GM23338 (cell line): ENCODE results near the gene CELF4. TPM values are rescaled to one million over a fixed set of nuclear protein-coding genes. Genes with fewer than 3 reads are reported as not detected.

Experiments used
- ATAC-seq: fragments of 200-7000 bp; cut with Tn5 transposase; 3 replicates; pipeline ENCODE4 v1.9.1; 2020
- DNase-seq: peaks from one replicate; pipeline ENCODE4 v3.0.0-alpha.2; 2015; ENCODE audit warnings: low spot score
- H2AFZ ChIP-seq: fragments of 200-600 bp; sonication (generic); 2 replicates; pipeline ENCODE4 v1.8.0; 2016; ENCODE audit warnings: antibody characterized with exemption, mild to moderate bottlenecking, moderate library complexity
- H3F3A ChIP-seq: fragments of 200-600 bp; sonication (generic); replicated peaks from 2 replicates; pipeline ENCODE4 v1.8.0; 2017; ENCODE audit warnings: antibody characterized with exemption, mixed run types, low read depth
- H3K27ac ChIP-seq: fragments of 200-600 bp; sonication (generic); 2 replicates; pipeline ENCODE4 v1.6.1; 2016; ENCODE audit warnings: low read depth
- H3K27me3 ChIP-seq: fragments of 200-600 bp; sonication (generic); 2 replicates; pipeline ENCODE4 v1.8.0; 2016; ENCODE audit warnings: mild to moderate bottlenecking, mixed run types, moderate library complexity; ENCODE audit not compliant: insufficient read depth
- H3K36me3 ChIP-seq: fragments of 200-600 bp; sonication (generic); 2 replicates; pipeline ENCODE4 v1.8.0; 2016; ENCODE audit warnings: mild to moderate bottlenecking; ENCODE audit not compliant: insufficient read depth
- H3K4me1 ChIP-seq: fragments of 200-600 bp; sonication (generic); 2 replicates; pipeline ENCODE4 v1.8.0; 2016; ENCODE audit warnings: mild to moderate bottlenecking, moderate library complexity; ENCODE audit not compliant: insufficient read depth
- H3K4me2 ChIP-seq: fragments of 200-600 bp; sonication (generic); 2 replicates; pipeline ENCODE4 v1.7.1; 2017; ENCODE audit warnings: mixed run types
- H3K4me3 ChIP-seq: fragments of 200-600 bp; sonication (generic); 2 replicates; pipeline ENCODE4 v1.6.1; 2016; ENCODE audit warnings: mixed run types
- H3K79me2 ChIP-seq: fragments of 200-600 bp; sonication (generic); replicated peaks from 2 replicates; pipeline ENCODE4 v1.8.0; 2017; ENCODE audit warnings: mild to moderate bottlenecking; ENCODE audit not compliant: insufficient read depth
- H3K9me2 ChIP-seq: fragments of 200-600 bp; sonication (generic); 2 replicates; pipeline ENCODE4 v1.8.0; 2017; ENCODE audit not compliant: insufficient read depth
- H4K20me1 ChIP-seq: fragments of 200-600 bp; sonication (generic); replicated peaks from 2 replicates; pipeline ENCODE4 v1.8.0; 2017; ENCODE audit warnings: mild to moderate bottlenecking; ENCODE audit not compliant: insufficient read depth
- H3K27ac Mint-ChIP-seq: 2 replicates; pipeline ENCODE4 v1.8.0; 2020; ENCODE audit warnings: inconsistent platforms, mild to moderate bottlenecking, moderate library complexity, mixed read lengths
- H3K27me3 Mint-ChIP-seq: 3 replicates; pipeline ENCODE4 v1.8.0; 2022; ENCODE audit warnings: low read depth, mild to moderate bottlenecking, moderate library complexity, mixed read lengths, inconsistent platforms; ENCODE audit not compliant: insufficient read depth, poor library complexity
- H3K36me3 Mint-ChIP-seq: 3 replicates; pipeline ENCODE4 v1.8.0; 2021; ENCODE audit warnings: low read depth, mild to moderate bottlenecking, inconsistent platforms, moderate library complexity, mixed read lengths
- H3K4me1 Mint-ChIP-seq: 3 replicates; pipeline ENCODE4 v1.8.0; 2020; ENCODE audit warnings: mild to moderate bottlenecking, inconsistent platforms, mixed read lengths
- H3K4me3 Mint-ChIP-seq: 3 replicates; pipeline ENCODE4 v1.8.0; 2021; ENCODE audit warnings: moderate library complexity, mild to moderate bottlenecking, inconsistent platforms, mixed read lengths
- H3K9me3 Mint-ChIP-seq: 3 replicates; pipeline ENCODE4 v1.8.0; 2020; ENCODE audit warnings: moderate library complexity, mild to moderate bottlenecking, inconsistent platforms, mixed read lengths
- ETS1 ChIP-seq: IDR thresholded peaks from 2 replicates; pipeline ENCODE4 v1.6.1; 2016; ENCODE audit warnings: antibody characterized with exemption
- EZH2 ChIP-seq: fragments of 200-600 bp; sonication (generic); IDR thresholded peaks from one replicate; pipeline ENCODE4 v1.8.0; 2017; ENCODE audit warnings: antibody characterized with exemption, mild to moderate bottlenecking, low read depth; ENCODE audit not compliant: unreplicated experiment
- EZH2phosphoT487 ChIP-seq: fragments of 200-600 bp; sonication (generic); IDR thresholded peaks from one replicate; pipeline ENCODE4 v1.8.1; 2018; ENCODE audit warnings: antibody characterized with exemption; ENCODE audit not compliant: unreplicated experiment
- NANOG ChIP-seq: IDR thresholded peaks from 2 replicates; pipeline ENCODE4 v1.6.1; 2016; ENCODE audit warnings: antibody characterized with exemption, borderline replicate concordance
- POLR2AphosphoS5 ChIP-seq: IDR thresholded peaks from 2 replicates; pipeline ENCODE4 v1.6.1; 2016; ENCODE audit warnings: antibody characterized with exemption, low read depth
- REST ChIP-seq: IDR thresholded peaks from one replicate; pipeline ENCODE4 v1.6.1; 2018; ENCODE audit warnings: antibody characterized with exemption; ENCODE audit not compliant: unreplicated experiment
- STAT1 ChIP-seq: IDR thresholded peaks from one replicate; pipeline ENCODE4 v1.6.1; 2016; ENCODE audit warnings: antibody characterized with exemption; ENCODE audit not compliant: unreplicated experiment
- ZNF114 ChIP-seq: fragments of 250-450 bp; sonication (Bioruptor Pico); IDR thresholded peaks from 2 replicates; pipeline ENCODE4 v1.5.0; 2020; ENCODE audit warnings: mild to moderate bottlenecking, moderate library complexity
- ZNF462 ChIP-seq: fragments of 250-450 bp; sonication (Bioruptor Pico); IDR thresholded peaks from 2 replicates; pipeline ENCODE4 v1.5.0; 2020; ENCODE audit warnings: mild to moderate bottlenecking, moderate library complexity
- polyA plus RNA-seq: library from polyadenylated mRNA; unstranded; fragments of >200 nt; fragmentation: Nextera tagmentation; extraction: Ambion mirVana; gene quantifications from 2 replicates; pipeline ENCODE4 v1.2.1, GENCODE V29; 2016
- total RNA-seq: library from RNA; depleted of rRNA; stranded (reverse); fragments of >200 nt; shearing (Covaris generic); gene quantifications from 2 replicates; pipeline ENCODE4 v1.2.3, GENCODE V29; 2014
- TF ChIP-seq, protein P1 (sequence below), 2 experiments: fragments of 200-600 bp in 1 of 2; sonication (generic) in 1 of 2; conservative IDR thresholded peaks; 2 replicates each; pipeline versions ENCODE4 v1.5.1 to v1.6.1; 2016 to 2017; ENCODE audit warnings: antibody characterized with exemption in 2 of 2, low read depth in 2 of 2, mild to moderate bottlenecking in 2 of 2, moderate library complexity in 1 of 2

The CELF4 gene
- total and polyA plus RNA-seq, 2 experiments from 2014 or later: 2.6 to 6.7 TPM

GRCh38 chr18:37451239-37451825 is 114.3 kb downstream of the CELF4 start:
- Histone ChIP-seq H3K27me3 (no peaks in the 10 kb centered on the region), H2AFZ (no peak overlapping the region; the same call in 1 of the 2 replicates), H3K27ac (no peak overlapping the region), H3K36me3 (no peaks in the 10 kb centered on the region), H3K4me2 (0 out of 2 replicates have a peak overlapping the region, but pooled peaks have one; percentile 72), H3K4me3 (no peak overlapping the region), H3K9me2 (no peaks in the 10 kb centered on the region), H3K4me1 (peaks cover 10% of the 10 kb centered on the region), H4K20me1 (no peaks in the 10 kb centered on the region), H3K79me2 (no peaks in the 10 kb centered on the region; the same call in 1 of the 2 replicates), H3F3A (0 out of 2 replicates have a peak, but pooled peaks cover 2% of the 10 kb centered on the region)
- H3K36me3 Mint-ChIP-seq: no peaks in the 10 kb centered on the region
- no peak overlapping the region for H3K4me3 Mint-ChIP-seq
- no peak for DNase-seq
- H3K4me1 Mint-ChIP-seq: peaks cover 49% of the 10 kb centered on the region
- H3K27ac Mint-ChIP-seq: no peak overlapping the region
- TF ChIP-seq EZH2phosphoT487 (no peak), NANOG (no peak), EZH2 (no peak), ZNF114 (CRISPR knock-in tag) (no peak), REST (no peak), POLR2AphosphoS5 (no peak), ETS1 (no peak), ZNF462 (no peak), STAT1 (no peak)
- TF ChIP-seq, protein P1, sequence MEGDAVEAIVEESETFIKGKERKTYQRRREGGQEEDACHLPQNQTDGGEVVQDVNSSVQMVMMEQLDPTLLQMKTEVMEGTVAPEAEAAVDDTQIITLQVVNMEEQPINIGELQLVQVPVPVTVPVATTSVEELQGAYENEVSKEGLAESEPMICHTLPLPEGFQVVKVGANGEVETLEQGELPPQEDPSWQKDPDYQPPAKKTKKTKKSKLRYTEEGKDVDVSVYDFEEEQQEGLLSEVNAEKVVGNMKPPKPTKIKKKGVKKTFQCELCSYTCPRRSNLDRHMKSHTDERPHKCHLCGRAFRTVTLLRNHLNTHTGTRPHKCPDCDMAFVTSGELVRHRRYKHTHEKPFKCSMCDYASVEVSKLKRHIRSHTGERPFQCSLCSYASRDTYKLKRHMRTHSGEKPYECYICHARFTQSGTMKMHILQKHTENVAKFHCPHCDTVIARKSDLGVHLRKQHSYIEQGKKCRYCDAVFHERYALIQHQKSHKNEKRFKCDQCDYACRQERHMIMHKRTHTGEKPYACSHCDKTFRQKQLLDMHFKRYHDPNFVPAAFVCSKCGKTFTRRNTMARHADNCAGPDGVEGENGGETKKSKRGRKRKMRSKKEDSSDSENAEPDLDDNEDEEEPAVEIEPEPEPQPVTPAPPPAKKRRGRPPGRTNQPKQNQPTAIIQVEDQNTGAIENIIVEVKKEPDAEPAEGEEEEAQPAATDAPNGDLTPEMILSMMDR (conservative IDR thresholded peaks at IDR 0.05; ENCODE audit: low read depth in 2 of 2): no peak
- H3K27me3 Mint-ChIP-seq: peaks cover 14% of the 10 kb centered on the region
- ATAC-seq: no peak
- H3K9me3 Mint-ChIP-seq: no peaks in the 10 kb centered on the region
